Stimulated activated CD4-positive, alpha-beta T cell treated with anti-CD3 and anti-CD28 coated beads, Interleukin-4, amount 100 ng/mL, for 4 hours (primary cell): ENCODE data around the gene DPYD.

Experiments used
- DNase-seq, 2 experiments: peaks; one replicate each; pipeline ENCODE4 v3.0.0-alpha.2; 2020

DPYD gene

GRCh38 chr1:97837161-97837560 is 83.7 kb downstream of the DPYD start:
- DNase-seq = no peak

- no peak for DNase-seq
Measured at GRCh38 chr1:97834899-97835298, 85.9 kb downstream of the DPYD start.

GRCh38 chr1:97833881-97834280 is 87.0 kb downstream of the DPYD start:
- DNase-seq = no peak

GRCh38 chr1:97832481-97832880 is 88.4 kb downstream of the DPYD start:
- no peak for DNase-seq

GRCh38 chr1:97827887-97828286 is 92.9 kb downstream of the DPYD start:
- no peak for DNase-seq

- no peak for DNase-seq
Measured at GRCh38 chr1:97826820-97827219, 94.0 kb downstream of the DPYD start.

- DNase-seq = no peak
Measured at GRCh38 chr1:97824624-97825023, 96.2 kb downstream of the DPYD start.

GRCh38 chr1:97824200-97824599 is 96.6 kb downstream of the DPYD start:
- DNase-seq = no peak

- DNase-seq = no peak
Measured at GRCh38 chr1:97820470-97821188, 100.2 kb downstream of the DPYD start.

GRCh38 chr1:97816927-97817326 is 103.9 kb downstream of the DPYD start:
- DNase-seq = no peak

- DNase-seq = no peak
Measured at GRCh38 chr1:97814804-97815203, 106.0 kb downstream of the DPYD start.

GRCh38 chr1:97814121-97814520 is 106.7 kb downstream of the DPYD start:
- no peak for DNase-seq

- DNase-seq = no peak
Measured at GRCh38 chr1:97812076-97812475, 108.8 kb downstream of the DPYD start.

- DNase-seq = no peak
Measured at GRCh38 chr1:97806996-97807520, 113.8 kb downstream of the DPYD start.

- DNase-seq = no peak
Measured at GRCh38 chr1:97806326-97806725, 114.5 kb downstream of the DPYD start.

GRCh38 chr1:97805093-97805492 is 115.7 kb downstream of the DPYD start:
- no peak for DNase-seq

- no peak for DNase-seq
Measured at GRCh38 chr1:97803026-97803425, 117.8 kb downstream of the DPYD start.

GRCh38 chr1:97802011-97802410 is 118.8 kb downstream of the DPYD start:
- DNase-seq = no peak

GRCh38 chr1:97797403-97798183 is 123.2 kb downstream of the DPYD start:
- no peak for DNase-seq

GRCh38 chr1:97796711-97797110 is 124.1 kb downstream of the DPYD start:
- DNase-seq = no peak

GRCh38 chr1:97792655-97793054 is 128.2 kb downstream of the DPYD start:
- no peak for DNase-seq

GRCh38 chr1:97791251-97791650 is 129.6 kb downstream of the DPYD start:
- DNase-seq = no peak

GRCh38 chr1:97787231-97787630 is 133.6 kb downstream of the DPYD start:
- DNase-seq = no peak

GRCh38 chr1:97784661-97785060 is 136.2 kb downstream of the DPYD start:
- no peak for DNase-seq
